ENCODE results near the gene SEC16B. TPM values are rescaled to one million over a fixed set of nuclear protein-coding genes. Genes with fewer than 3 reads are reported as not detected.

The SEC16B gene
- total RNA-seq, 1 donor, result not detected

DNA sequence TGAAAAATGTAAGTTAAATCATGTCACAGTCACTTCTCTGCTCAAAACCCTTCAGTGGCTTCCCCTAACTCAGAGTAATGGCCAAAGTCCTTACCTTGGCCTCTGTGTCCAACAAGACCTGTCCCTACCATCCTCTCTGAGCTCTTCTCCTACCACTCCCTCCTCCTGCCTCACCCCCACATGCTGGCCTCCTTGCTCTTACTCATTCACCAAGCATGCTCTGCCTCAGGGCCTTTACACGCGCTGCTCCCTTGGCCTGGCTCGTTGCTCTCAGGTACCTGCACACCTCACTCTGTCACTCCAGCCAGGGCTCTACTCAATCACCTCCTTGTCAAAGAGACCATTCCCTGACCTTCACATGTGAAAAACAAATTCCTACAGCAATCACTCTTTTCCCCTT is 54.2 kb downstream of the SEC16B start:
- H3K4me1 ChIP-seq (ENCODE audit: insufficient read depth, low read length), result no peaks in the 10 kb centered on the region
- H3K4me3 ChIP-seq (ENCODE audit: low read length), result no peak overlapping the region
- H3K27me3 ChIP-seq (ENCODE audit: insufficient read depth, low read length), result no peaks in the 10 kb centered on the region
- no peaks in the 10 kb centered on the region for H3K9me3 ChIP-seq (ENCODE audit: low read depth, low read length)

- H3K4me3 ChIP-seq (ENCODE audit: low read length), result no peak overlapping the region
- no peaks in the 10 kb centered on the region for H3K9me3 ChIP-seq (ENCODE audit: low read depth, low read length)
- no peaks in the 10 kb centered on the region for H3K27me3 ChIP-seq (ENCODE audit: insufficient read depth, low read length)
- no peaks in the 10 kb centered on the region for H3K4me1 ChIP-seq (ENCODE audit: insufficient read depth, low read length)
Measured at GRCh38 chr1:177914603-177915002, 55.3 kb downstream of the SEC16B start.

DNA sequence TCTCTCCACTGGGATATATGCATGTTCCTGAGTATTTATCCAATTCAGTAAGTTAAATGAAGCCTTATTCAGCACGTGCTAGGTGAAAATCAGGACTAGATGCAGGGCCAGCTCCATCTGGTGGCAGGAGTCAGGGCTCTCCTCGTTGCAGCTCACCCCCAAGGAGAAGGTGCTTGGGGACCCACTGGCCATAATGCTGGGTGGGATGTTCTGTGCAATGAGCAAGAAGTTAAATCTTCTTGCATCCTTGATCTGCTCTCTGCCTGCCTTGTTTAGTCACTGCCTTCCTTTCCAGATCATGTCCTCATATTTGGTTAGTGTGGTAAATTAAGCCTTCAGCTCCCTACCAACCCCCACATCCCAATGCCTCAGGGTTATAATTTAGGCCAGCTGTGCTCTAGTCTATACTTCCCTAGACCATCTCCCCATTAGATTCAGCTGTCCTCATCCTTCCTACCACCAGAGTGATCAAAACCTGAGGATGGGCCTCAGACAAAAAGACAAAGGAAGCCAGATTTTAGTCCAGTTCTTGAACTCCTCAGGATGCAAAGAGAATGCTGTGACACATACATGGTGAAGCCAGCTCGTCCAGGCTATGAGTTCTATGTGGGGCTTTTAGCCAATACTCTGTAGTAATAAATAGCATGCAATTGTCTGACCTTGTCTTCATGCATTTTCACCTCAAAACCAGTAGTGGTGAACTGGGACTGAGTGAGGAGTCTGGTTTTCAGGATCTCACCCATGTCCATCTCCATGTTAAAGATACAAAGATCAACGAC is 55.9 kb downstream of the SEC16B start:
- no peak overlapping the region for H3K4me3 ChIP-seq (ENCODE audit: low read length)
- H3K9me3 ChIP-seq (ENCODE audit: low read depth, low read length), result no peaks in the 10 kb centered on the region
- no peaks in the 10 kb centered on the region for H3K4me1 ChIP-seq (ENCODE audit: insufficient read depth, low read length)
- no peaks in the 10 kb centered on the region for H3K27me3 ChIP-seq (ENCODE audit: insufficient read depth, low read length)

- Histone ChIP-seq H3K9me3 (ENCODE audit: low read depth, low read length) (no peaks in the 10 kb centered on the region), H3K4me1 (ENCODE audit: insufficient read depth, low read length) (no peaks in the 10 kb centered on the region), H3K4me3 (ENCODE audit: low read length) (no peak overlapping the region), H3K27me3 (ENCODE audit: insufficient read depth, low read length) (no peaks in the 10 kb centered on the region)
Measured at GRCh38 chr1:177912991-177913390, 56.9 kb downstream of the SEC16B start.

DNA sequence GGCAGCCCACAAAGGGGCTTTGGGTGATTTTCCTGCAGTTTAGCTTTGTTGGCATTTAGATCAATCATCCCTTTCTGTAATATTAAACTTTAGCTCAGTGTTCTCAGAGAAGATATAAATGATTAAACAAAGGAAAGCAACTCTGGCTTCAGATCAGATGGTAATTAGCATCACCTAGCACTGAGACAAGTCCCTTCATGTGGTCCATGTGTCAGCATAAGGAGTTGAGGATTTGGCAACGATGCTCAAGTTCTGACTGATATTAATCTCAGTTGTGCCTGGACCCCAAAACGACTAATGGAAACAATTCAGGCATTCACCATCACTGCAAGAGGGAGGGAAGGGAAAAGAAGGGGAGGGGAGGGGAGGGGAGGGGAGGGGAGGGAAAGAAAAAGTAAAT is 60.4 kb downstream of the SEC16B start:
- Histone ChIP-seq H3K27me3 (ENCODE audit: insufficient read depth, low read length) (no peaks in the 10 kb centered on the region), H3K9me3 (ENCODE audit: low read depth, low read length) (no peaks in the 10 kb centered on the region)

GRCh38 chr1:177907000-177907399 is 62.9 kb downstream of the SEC16B start:
- no peaks in the 10 kb centered on the region for H3K9me3 ChIP-seq (ENCODE audit: low read depth, low read length)
- H3K4me3 ChIP-seq (ENCODE audit: low read length), result no peak overlapping the region
- H3K4me1 ChIP-seq (ENCODE audit: insufficient read depth, low read length), result no peaks in the 10 kb centered on the region
- no peaks in the 10 kb centered on the region for H3K27me3 ChIP-seq (ENCODE audit: insufficient read depth, low read length)

More for the DNA sequence above, 60.4 kb downstream of the SEC16B start:
- H3K4me1 ChIP-seq (ENCODE audit: insufficient read depth, low read length), result no peaks in the 10 kb centered on the region
- H3K4me3 ChIP-seq (ENCODE audit: low read length), result no peak overlapping the region

- Histone ChIP-seq H3K9me3 (ENCODE audit: low read depth, low read length) (no peaks in the 10 kb centered on the region), H3K27me3 (ENCODE audit: insufficient read depth, low read length) (no peaks in the 10 kb centered on the region), H3K4me1 (ENCODE audit: insufficient read depth, low read length) (no peaks in the 10 kb centered on the region), H3K4me3 (ENCODE audit: low read length) (no peak overlapping the region)
Measured at GRCh38 chr1:177905686-177906085, 64.2 kb downstream of the SEC16B start.

DNA sequence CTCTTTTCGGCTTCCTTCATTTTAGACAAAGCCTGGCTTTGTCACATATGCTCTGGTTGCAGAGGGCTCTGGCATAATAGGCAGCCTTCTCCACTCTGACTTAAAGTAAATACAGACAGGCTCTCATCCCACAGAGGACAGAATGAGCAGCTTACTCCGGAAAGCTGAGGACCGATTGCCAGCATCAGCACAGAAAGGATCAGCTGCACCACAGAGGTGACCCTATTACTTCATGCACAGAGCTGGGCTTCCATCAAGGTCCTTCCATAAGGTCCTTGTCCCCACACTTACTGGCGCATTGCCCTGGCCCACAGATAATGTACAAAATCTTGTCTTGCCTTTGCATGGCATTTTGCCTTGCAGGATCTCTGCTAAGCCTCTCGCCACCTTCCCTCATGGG is 67.6 kb downstream of the SEC16B start:
- Histone ChIP-seq H3K4me3 (ENCODE audit: low read length) (no peak overlapping the region), H3K9me3 (ENCODE audit: low read depth, low read length) (no peaks in the 10 kb centered on the region), H3K27me3 (ENCODE audit: insufficient read depth, low read length) (no peaks in the 10 kb centered on the region), H3K4me1 (ENCODE audit: insufficient read depth, low read length) (no peaks in the 10 kb centered on the region)

DNA sequence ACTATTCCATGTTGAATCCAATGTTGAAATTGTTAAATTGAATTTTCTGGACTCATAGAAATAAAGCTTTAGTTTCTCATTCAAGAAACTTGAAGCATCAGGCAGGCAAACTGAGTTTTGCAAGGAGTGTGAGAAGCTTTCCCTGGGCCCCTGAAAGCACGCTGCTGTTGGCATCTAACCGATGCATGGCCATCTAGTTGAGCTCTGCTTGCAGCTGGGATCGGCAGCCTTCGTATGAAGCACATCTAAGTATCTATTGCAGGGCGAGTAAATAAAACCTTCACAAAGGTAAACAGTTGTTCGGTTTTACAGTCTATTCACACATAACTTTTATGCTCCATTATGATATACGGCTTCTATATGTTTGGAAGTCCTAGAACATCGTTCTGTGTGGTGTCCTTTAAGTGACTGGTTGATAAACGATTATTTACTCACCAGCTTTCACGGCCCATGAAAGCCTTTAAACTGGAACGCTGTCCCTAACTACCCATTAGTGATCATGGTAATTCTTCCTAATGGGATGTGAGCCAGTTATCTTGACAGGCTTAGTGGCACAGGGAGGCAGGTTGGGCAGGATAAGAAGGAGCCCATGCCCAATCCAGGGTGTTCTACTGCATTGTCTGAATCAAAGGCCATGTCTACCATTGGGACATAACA is 71.7 kb downstream of the SEC16B start:
- no peak overlapping the region for H3K4me3 ChIP-seq (ENCODE audit: low read length)
- H3K27me3 ChIP-seq (ENCODE audit: insufficient read depth, low read length), result no peaks in the 10 kb centered on the region

DNA sequence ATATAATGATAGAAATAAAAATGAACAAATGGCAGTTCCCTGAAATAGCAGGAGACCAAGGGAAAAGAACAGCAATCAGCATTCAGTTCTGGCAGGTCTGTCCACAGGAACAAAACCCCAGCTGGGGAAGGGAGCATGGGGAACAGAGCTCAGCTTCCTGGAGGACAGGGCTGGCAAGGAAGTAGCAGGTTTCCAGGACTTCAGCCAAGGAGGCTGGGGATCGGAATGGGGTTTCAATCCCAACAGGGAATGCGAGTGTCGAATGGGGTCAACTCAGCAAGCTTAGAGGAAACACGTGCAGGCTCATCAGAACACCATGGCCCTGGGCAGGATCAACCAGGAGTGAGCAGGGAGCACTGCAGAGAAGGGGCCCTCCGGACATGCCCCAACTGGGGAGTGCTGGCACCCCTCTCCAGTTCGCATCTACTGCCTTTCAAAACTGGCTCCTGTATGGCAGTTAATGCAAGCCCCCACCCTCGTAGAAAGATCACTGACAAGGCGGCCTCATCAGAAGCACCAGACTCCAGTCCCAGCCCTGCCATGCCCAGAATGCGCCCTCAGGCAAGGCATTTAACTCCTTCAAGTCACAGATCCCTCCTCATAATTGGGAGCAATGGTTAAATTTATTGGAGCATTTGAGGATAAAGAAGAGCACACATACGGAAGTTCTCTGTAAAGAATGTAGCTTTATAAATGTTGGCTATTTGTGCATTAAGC is 72.4 kb downstream of the SEC16B start:
- Histone ChIP-seq H3K27me3 (ENCODE audit: insufficient read depth, low read length) (no peaks in the 10 kb centered on the region), H3K4me3 (ENCODE audit: low read length) (no peak overlapping the region), H3K4me1 (ENCODE audit: insufficient read depth, low read length) (no peaks in the 10 kb centered on the region), H3K9me3 (ENCODE audit: low read depth, low read length) (no peaks in the 10 kb centered on the region)

More for the DNA sequence above, 71.7 kb downstream of the SEC16B start:
- no peaks in the 10 kb centered on the region for H3K4me1 ChIP-seq (ENCODE audit: insufficient read depth, low read length)
- H3K9me3 ChIP-seq (ENCODE audit: low read depth, low read length), result no peaks in the 10 kb centered on the region

Other genes with a start within 250 kb of the SEC16B start
- gene RASAL2, start 124.0 kb upstream of the SEC16B start, total RNA-seq, result 0.84 TPM

Data from mononuclear cell (primary cell).